ENCODE measurements around the gene UBASH3B. TPM values are rescaled to one million over a fixed set of nuclear protein-coding genes. Genes with fewer than 3 reads are reported as not detected.

Gene UBASH3B
- total and polyA plus RNA-seq, 2 of the 13 experiments (the other 11 are each of a cell fraction or from before 2014, with no cell fraction given), result 4.4 to 7.6 TPM

GRCh38 chr11:122803716-122804115 is 148.2 kb downstream of the UBASH3B start (continued):
- TF ChIP-seq DMTF1 (CRISPR knock-in tag; IDR thresholded peaks at IDR 0.05) (no peak), ZNF317 (CRISPR knock-in tag; IDR thresholded peaks at IDR 0.05) (no peak), ZNF24 (IDR thresholded peaks at IDR 0.05) (no peak), HNRNPLL (IDR thresholded peaks at IDR 0.05; ENCODE audit: low read depth, low read length, poor library complexity, severe bottlenecking) (no peak)

GRCh38 chr11:122804161-122804560 is 148.6 kb downstream of the UBASH3B start:
- intact Hi-C loops (cut with micrococcal nuclease; ENCODE audit: unreplicated experiment) (no loop called here), in situ Hi-C loops (cut with HindIII; ENCODE audit: extremely low pct_ligation_motif_present, low pct_unique_long_range_greater_than_20kb) (no loop called here)
- Histone ChIP-seq H3K79me2 (ENCODE audit: insufficient read depth, low read length) (no peaks in the 10 kb centered on the region), H3K27me3 (ENCODE audit: control insufficient read depth in 1 of 2, insufficient read depth in 2 of 2, low read length in 2 of 2) (no peaks in the 10 kb centered on the region), H3K4me1 (ENCODE audit: insufficient read depth, low read length) (no peaks in the 10 kb centered on the region), H3K27ac (ENCODE audit: extremely low read length, insufficient read depth, low read length) (no peak overlapping the region), H2AFZ (ENCODE audit: low read length) (no peak overlapping the region), H3K9me3 (ENCODE audit: low read length) (no peaks in the 10 kb centered on the region), H3K36me3 (replicated peaks in 1 of 2; ENCODE audit: control insufficient read depth in 1 of 2, insufficient read depth in 2 of 2, low read length in 2 of 2) (peaks cover 0 to 2% of the 10 kb centered on the region in 2 experiments; a peak in 1 of 5 replicates), H3K4me3 (replicated peaks in 1 of 3; ENCODE audit: insufficient read depth in 1 of 3, low read depth in 2 of 3, low read length in 3 of 3) (no peak overlapping the region), H3K9ac (ENCODE audit: insufficient read depth, low read depth, low read length) (no peak overlapping the region), H4K20me1 (ENCODE audit: insufficient read depth, low read length) (no peaks in the 10 kb centered on the region), H3K4me2 (ENCODE audit: low read depth, low read length) (no peak overlapping the region)
- no TSS peak for BruUV-seq (replicated peaks)
- no peak for FAIRE-seq
- 94% methylated on average over 3 of the region's 4 CpGs for WGBS (ENCODE audit: low lambda C conversion rate)
- no peak for ATAC-seq
- TF ChIP-seq TOE1 (CRISPR knock-in tag; IDR thresholded peaks at IDR 0.05) (no peak), ZNF383 (CRISPR knock-in tag; IDR thresholded peaks at IDR 0.05; ENCODE audit: borderline replicate concordance) (no peak), ISL2 (CRISPR knock-in tag; IDR thresholded peaks at IDR 0.05) (no peak), ATF1 (CRISPR knock-in tag; IDR thresholded peaks at IDR 0.05) (no peak)
- DNase-seq (ENCODE audit: low spot score), result no peak
- CTCF ChIA-PET (ENCODE audit: low intra/inter-chr PET ratio, low total read pairs), result no interaction called here
- POLR2A ChIA-PET, result no interaction called here

All from HepG2 (cell line).